Pancreas (tissue), 10 donors: ENCODE data around the gene CCDC178. TPM values are rescaled to one million over a fixed set of nuclear protein-coding genes. Genes with fewer than 3 reads are reported as not detected.

Source experiments
- ATAC-seq, 4 donors: fragments of 200-7000 bp; cut with Tn5 transposase; one replicate each; pipeline versions ENCODE4 v1.8.0 to v1.9.1; 2020; ENCODE audit warnings: mild to moderate bottlenecking in 4 of 4, moderate library complexity in 4 of 4
- DNase-seq, 6 donors: peaks; one replicate each; pipeline ENCODE4 v3.0.0-alpha.2; 2020
- FAIRE-seq: peaks from 2 replicates; lab custom pipeline; 2012; peaks lifted over from hg19 to GRCh38; lab: Jason Lieb, UNC
- H3K27ac ChIP-seq, 4 donors: fragments of 200-600 bp; sonication (generic); 1 replicate in 3 of 4; 2 replicates in 1 of 4; pipeline versions ENCODE4 v1.5.0 to v1.8.0; 2020
- H3K27me3 ChIP-seq, 4 donors: fragments of 200-600 bp; one replicate each; pipeline ENCODE4 v1.8.0; 2021
- H3K36me3 ChIP-seq, 3 donors: fragments of 200-600 bp; sonication (generic) in 1 of 3; one replicate each; pipeline versions ENCODE4 v1.5.0 to v1.8.0; 2020 to 2021
- H3K4me1 ChIP-seq, 3 donors: fragments of 200-600 bp; one replicate each; pipeline ENCODE4 v1.8.0; 2021
- H3K4me3 ChIP-seq, 4 donors: fragments of 200-600 bp; sonication (generic) in 2 of 4; one replicate each; pipeline versions ENCODE4 v1.5.0 to v1.8.0; 2020 to 2021
- H3K9me3 ChIP-seq, 4 donors: fragments of 200-600 bp; one replicate each; pipeline ENCODE4 v1.8.0; 2021
- WGBS, 2 donors: extraction: QIAGEN DNeasy Blood & Tissue Kit; methylation state at CpG; one replicate each; pipeline ENCODE4 v1.1.7; 2013; 5-methylcytosine and 5-hydroxymethylcytosine counted together
- intact Hi-C, 3 donors: fragments of 100-400 bp; cut with DNase I; formaldehyde crosslinking; loops; one replicate each; pipeline versions ENCODE4 v1.11.1 to v1.14.2; 2022
- polyA plus RNA-seq, 2 donors: library from polyadenylated mRNA; stranded (reverse); fragments of 200-250 nt; gene quantifications; one replicate each; pipeline ENCODE4 v1.2.3, GENCODE V29; 2013
- total RNA-seq, 6 donors: library from RNA; stranded (reverse); fragmentation: NEBNext Ultra II Directional in 4 of 6; extraction: Animal tissue kit (Norgen Biotek cat#: 25700) in 4 of 6; gene quantifications; one replicate each; pipeline versions ENCODE4 v1.2.1 to v1.2.4, GENCODE V29; 2021 to 2023
- TF ChIP-seq, protein P1 (sequence below), 4 donors: fragments of 200-600 bp; sonication (generic) in 3 of 4; IDR thresholded peaks; one replicate each; pipeline versions ENCODE4 v1.5.0 to v1.8.0; 2021; ENCODE audit warnings: antibody characterized with exemption in 4 of 4
- donor health status: healthy with polysubstance abuse.
- donor health status: DM: no; HTN: no; CAD: no; lungs with moderate emphysema.
- donor health status: DM: no; HTN: no; CAD: no.
- donor health status: control.
- donor health status: control.
- donor health status: Bipolar disorder and iron deficiency.
- donor health status: DM: yes; HTN: yes; CAD: no.
- donor health status: DM: no; HTN: no; CAD: no.
- donor health status: DM: no; HTN: no; CAD: no.
- donor health status: DM: yes; HTN: yes; CAD: no.

Gene CCDC178
- total and polyA plus RNA-seq, 8 donors: 0.11 to 1.3 (median 0.51) TPM; not detected in 1

- intact Hi-C loops: no loop called here
- WGBS, 2 donors: 35 to 55% methylated on average over 2 of the region's 2 CpGs
- no peak for ATAC-seq
- H3K4me3 ChIP-seq: no peak overlapping the region
- no peak overlapping the region for H3K27ac ChIP-seq
- H3K9me3 ChIP-seq: no peaks in the 10 kb centered on the region
- no peak for FAIRE-seq
- H3K36me3 ChIP-seq: no peaks in the 10 kb centered on the region
- peaks cover 0 to 3% (median under 1%) of the 10 kb centered on the region in 3 donors for H3K4me1 ChIP-seq
- no peaks in the 10 kb centered on the region for H3K27me3 ChIP-seq
- TF ChIP-seq, protein P1, sequence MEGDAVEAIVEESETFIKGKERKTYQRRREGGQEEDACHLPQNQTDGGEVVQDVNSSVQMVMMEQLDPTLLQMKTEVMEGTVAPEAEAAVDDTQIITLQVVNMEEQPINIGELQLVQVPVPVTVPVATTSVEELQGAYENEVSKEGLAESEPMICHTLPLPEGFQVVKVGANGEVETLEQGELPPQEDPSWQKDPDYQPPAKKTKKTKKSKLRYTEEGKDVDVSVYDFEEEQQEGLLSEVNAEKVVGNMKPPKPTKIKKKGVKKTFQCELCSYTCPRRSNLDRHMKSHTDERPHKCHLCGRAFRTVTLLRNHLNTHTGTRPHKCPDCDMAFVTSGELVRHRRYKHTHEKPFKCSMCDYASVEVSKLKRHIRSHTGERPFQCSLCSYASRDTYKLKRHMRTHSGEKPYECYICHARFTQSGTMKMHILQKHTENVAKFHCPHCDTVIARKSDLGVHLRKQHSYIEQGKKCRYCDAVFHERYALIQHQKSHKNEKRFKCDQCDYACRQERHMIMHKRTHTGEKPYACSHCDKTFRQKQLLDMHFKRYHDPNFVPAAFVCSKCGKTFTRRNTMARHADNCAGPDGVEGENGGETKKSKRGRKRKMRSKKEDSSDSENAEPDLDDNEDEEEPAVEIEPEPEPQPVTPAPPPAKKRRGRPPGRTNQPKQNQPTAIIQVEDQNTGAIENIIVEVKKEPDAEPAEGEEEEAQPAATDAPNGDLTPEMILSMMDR (IDR thresholded peaks at IDR 0.05): no peak
- DNase-seq: no peak
Measured at GRCh38 chr18:33444709-33445108, 4.2 kb upstream of the CCDC178 start.

DNA sequence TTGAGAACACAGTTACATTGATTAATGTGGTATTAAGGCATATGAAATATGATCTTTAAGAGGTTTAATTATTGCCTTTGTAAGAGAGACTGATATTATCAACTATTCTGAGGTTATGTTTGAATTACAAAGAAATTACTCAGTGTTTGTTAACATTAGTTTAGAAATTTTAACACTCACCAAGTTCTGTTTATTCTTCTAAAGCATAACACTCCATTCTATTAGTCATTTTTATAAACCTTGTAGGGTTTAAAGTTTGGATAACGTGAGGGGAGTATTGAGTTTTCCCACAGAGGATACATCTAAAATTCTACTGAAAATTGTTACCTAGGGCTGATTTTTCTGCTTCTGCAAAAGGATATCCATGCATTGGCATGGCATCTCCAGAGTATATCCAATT is 7.7 kb downstream of the CCDC178 start:
- FAIRE-seq: no peak
- Histone ChIP-seq H3K27ac (no peak overlapping the region), H3K4me1 (no peaks in the 10 kb centered on the region), H3K4me3 (no peak overlapping the region), H3K9me3 (no peaks in the 10 kb centered on the region), H3K27me3 (no peaks in the 10 kb centered on the region), H3K36me3 (no peaks in the 10 kb centered on the region)
- intact Hi-C loops: no loop called here
- 41 to 49% methylated on average over 1 of the region's 1 CpG for WGBS, 2 donors
- TF ChIP-seq, protein P1 (IDR thresholded peaks at IDR 0.05): no peak
- ATAC-seq: no peak
- DNase-seq: no peak

- 63 to 78% methylated on average over 2 of the region's 2 CpGs for WGBS, 2 donors
- DNase-seq: no peak
- Histone ChIP-seq H3K27ac (no peak overlapping the region), H3K4me3 (no peak overlapping the region), H3K36me3 (no peaks in the 10 kb centered on the region), H3K27me3 (no peaks in the 10 kb centered on the region), H3K9me3 (no peaks in the 10 kb centered on the region), H3K4me1 (no peaks in the 10 kb centered on the region)
- intact Hi-C loops: no loop called here
- TF ChIP-seq, protein P1 (IDR thresholded peaks at IDR 0.05): no peak
- FAIRE-seq: no peak
- ATAC-seq: no peak
Measured at GRCh38 chr18:33427549-33427948, 13.0 kb downstream of the CCDC178 start.

GRCh38 chr18:33424266-33424946 is 16.1 kb downstream of the CCDC178 start:
- Histone ChIP-seq H3K27ac (no peak overlapping the region), H3K4me1 (no peaks in the 10 kb centered on the region), H3K4me3 (no peak overlapping the region), H3K9me3 (no peaks in the 10 kb centered on the region), H3K36me3 (no peaks in the 10 kb centered on the region), H3K27me3 (no peaks in the 10 kb centered on the region)
- WGBS, 2 donors: 67 to 74% methylated on average over 14 of the region's 14 CpGs
- intact Hi-C loops: no loop called here
- DNase-seq (no peak), ATAC-seq (no peak), FAIRE-seq (no peak)
- TF ChIP-seq, protein P1 (IDR thresholded peaks at IDR 0.05): no peak

DNA sequence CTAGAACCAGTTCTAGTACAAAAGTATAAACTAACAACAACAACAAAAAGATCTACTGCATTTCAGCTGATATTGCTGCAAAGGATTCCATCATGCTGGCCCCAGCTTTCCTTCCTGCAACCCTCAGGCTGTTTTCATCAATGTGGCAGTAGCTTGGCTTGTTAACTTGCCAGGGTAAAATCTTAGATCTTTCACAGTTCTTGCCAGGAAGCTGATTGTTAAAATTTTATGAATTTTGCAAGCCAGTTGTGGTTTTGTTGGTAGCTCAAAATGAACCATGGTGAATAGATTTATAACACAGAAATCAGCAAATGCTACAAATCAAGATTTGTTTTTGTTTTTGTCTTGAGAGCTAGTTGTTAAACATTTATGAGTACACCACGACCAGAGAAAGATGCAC is 19.3 kb downstream of the CCDC178 start:
- no peak overlapping the region for H3K27ac ChIP-seq
- DNase-seq (no peak), FAIRE-seq (no peak), ATAC-seq (no peak)
- H3K4me3 ChIP-seq: no peak overlapping the region
- intact Hi-C loops: no loop called here
- WGBS, 2 donors: 25 to 43% methylated on average over 1 of the region's 1 CpG
- H3K4me1 ChIP-seq: no peaks in the 10 kb centered on the region
- no peaks in the 10 kb centered on the region for H3K36me3 ChIP-seq
- no peaks in the 10 kb centered on the region for H3K9me3 ChIP-seq
- TF ChIP-seq, protein P1 (IDR thresholded peaks at IDR 0.05): no peak
- H3K27me3 ChIP-seq: no peaks in the 10 kb centered on the region
